ENCODE results near the gene DEFB129. TPM values are rescaled to one million over a fixed set of nuclear protein-coding genes. Genes with fewer than 3 reads are reported as not detected.
A peak's percentile ranks its signal among the peaks of the same experiment; 100 is the strongest.

The DEFB129 gene
- total RNA-seq, 1 donor from 2014 or later: not detected

DNA sequence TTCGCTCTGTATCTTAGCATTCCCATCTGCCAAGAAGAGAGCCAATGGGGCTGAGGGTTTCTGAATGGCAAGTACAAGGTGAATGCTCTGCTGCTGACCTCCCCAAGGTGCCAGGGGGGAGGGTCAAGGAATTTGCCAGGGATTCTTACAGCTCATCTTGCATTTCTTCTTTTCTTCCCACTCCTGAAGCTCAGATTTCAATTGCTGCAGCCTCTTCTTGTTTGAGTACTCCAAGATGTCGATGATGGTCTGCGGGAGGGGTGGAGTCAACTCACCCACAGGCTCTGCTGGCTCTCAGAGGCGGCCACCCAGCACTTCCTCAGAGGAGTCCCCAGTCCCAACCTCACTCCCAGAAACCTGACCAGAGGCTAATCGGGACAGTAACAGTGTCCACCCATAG, 51.1 kb downstream of the DEFB129 start:
- DNase-seq (no peak), ATAC-seq (ENCODE audit: poor library complexity) (no peak)
- intact Hi-C loops (cut with DNase I): loop anchor here (10.0 kb wide), 1 partner anchor 47 kb away; the partner anchor contains the start of gene SOX12

- intact Hi-C loops (cut with DNase I): loop anchor here (10.0 kb wide), 1 partner anchor 46 kb away; the partner anchor contains the start of gene SOX12
- ATAC-seq (ENCODE audit: poor library complexity) (peak; percentile 59), DNase-seq (peak; percentile 68)
Measured at GRCh38 chr20:278607-279571, 51.8 kb downstream of the DEFB129 start.

Other genes starting within 250 kb of the DEFB129 start
- gene DEFB125, start 139.6 kb upstream of the DEFB129 start, total RNA-seq: not detected
- gene DEFB126, start 84.7 kb upstream of the DEFB129 start, total RNA-seq: not detected
- not detected for gene DEFB127, start 69.8 kb upstream of the DEFB129 start, total RNA-seq
- gene DEFB128, start 37.5 kb upstream of the DEFB129 start, total RNA-seq: not detected
- gene DEFB132, start 30.5 kb downstream of the DEFB129 start, total RNA-seq: not detected
- gene C20orf96, start 63.5 kb downstream of the DEFB129 start, total RNA-seq: 4.6 TPM
- gene ZCCHC3, start 70.3 kb downstream of the DEFB129 start, total RNA-seq: 11.8 TPM
- gene SOX12, start 98.3 kb downstream of the DEFB129 start, total RNA-seq: 16.2 TPM
- gene NRSN2, start 119.9 kb downstream of the DEFB129 start, total RNA-seq: 14.5 TPM
- 0.67 TPM for gene TRIB3, start 153.5 kb downstream of the DEFB129 start, total RNA-seq
- 44.2 TPM for gene RBCK1, start 181.0 kb downstream of the DEFB129 start, total RNA-seq
- 23.1 TPM for gene TBC1D20, start 235.3 kb downstream of the DEFB129 start, total RNA-seq